ENCODE data around the gene CLECL1. TPM values are rescaled to one million over a fixed set of nuclear protein-coding genes. Genes with fewer than 3 reads are reported as not detected.

CLECL1 gene
- total RNA-seq, 1 experiment from 2014 or later, result not detected

DNA sequence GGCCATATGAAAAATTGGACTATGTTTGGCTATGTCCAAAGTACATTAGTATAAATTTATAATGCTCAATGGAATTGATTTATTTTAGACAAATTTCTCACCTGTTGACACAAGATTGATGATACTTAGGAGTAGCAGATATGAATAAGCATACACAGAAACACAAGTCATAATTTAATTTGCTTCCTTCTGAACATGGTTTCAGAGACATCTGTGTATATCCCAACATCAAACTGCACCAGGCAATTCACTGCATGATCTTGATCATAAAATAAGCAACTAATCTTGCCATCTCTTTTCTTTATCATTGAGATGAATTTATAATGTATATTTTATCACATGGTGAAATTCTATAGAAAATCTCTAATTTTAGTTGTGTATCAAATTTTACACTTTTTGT is 3.8 kb downstream of the CLECL1 start:
- ChIA-PET RAD21 (ENCODE audit: low non-redundant PET in 1 of 2, low total read pairs in 2 of 2, uncharacterized antibody in 2 of 2, unreplicated experiment in 2 of 2) (no interaction called here), CTCF (interaction anchor here (3.0 kb wide), 1 partner anchor 14 kb away, joined by 20 read pairs; no protein-coding TSS in a partner anchor), POLR2A (interaction anchor here (1.0 kb wide), 1 partner anchor 15 kb away, joined by 3 read pairs; no protein-coding TSS in a partner anchor)
- Histone ChIP-seq H3K36me3 (ENCODE audit: control insufficient read depth in 1 of 2, insufficient read depth in 2 of 2, low read length in 2 of 2) (no peaks in the 10 kb centered on the region), H3K27ac (ENCODE audit: low read depth, low read length) (no peak overlapping the region), H3K4me2 (ENCODE audit: low read length) (no peak overlapping the region), H3K9me2 (ENCODE audit: insufficient read depth) (no peaks in the 10 kb centered on the region), H4K20me1 (ENCODE audit: insufficient read depth) (no peaks in the 10 kb centered on the region), H3K4me1 (ENCODE audit: control insufficient read depth in 1 of 2, insufficient read depth in 2 of 2, low read length in 2 of 2) (no peaks in the 10 kb centered on the region), H3K79me2 (ENCODE audit: insufficient read depth, low read length) (no peaks in the 10 kb centered on the region), H3K27me3 (ENCODE audit: insufficient read depth, low read length) (peaks cover 63% of the 10 kb centered on the region), H3K4me3 (replicated peaks in 1 of 2; ENCODE audit: low read depth in 1 of 2, low read length in 2 of 2) (no peak overlapping the region), H3K9ac (ENCODE audit: low read length) (no peak overlapping the region), H2AFZ (ENCODE audit: low read depth, low read length, poor library complexity, severe bottlenecking) (no peak overlapping the region), H3K9me3 (ENCODE audit: control insufficient read depth in 1 of 2, insufficient read depth in 1 of 2, low read depth in 1 of 2, low read length in 2 of 2) (no peaks in the 10 kb centered on the region)
- no TSS peak for BruUV-seq (replicated peaks)
- DNase-seq (ENCODE audit: low read depth, low spot score) (no peak), ATAC-seq (no peak)
- intact Hi-C loops (cut with micrococcal nuclease), result no loop called here
- TF ChIP-seq, protein P1, sequence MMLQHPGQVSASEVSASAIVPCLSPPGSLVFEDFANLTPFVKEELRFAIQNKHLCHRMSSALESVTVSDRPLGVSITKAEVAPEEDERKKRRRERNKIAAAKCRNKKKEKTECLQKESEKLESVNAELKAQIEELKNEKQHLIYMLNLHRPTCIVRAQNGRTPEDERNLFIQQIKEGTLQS (IDR thresholded peaks at IDR 0.05), result no peak
- TF ChIP-seq SP1 (IDR thresholded peaks at IDR 0.05; ENCODE audit: low read depth) (no peak), ZNF274 (IDR thresholded peaks at IDR 0.05; ENCODE audit: low read depth, low read length) (no peak)

DNA sequence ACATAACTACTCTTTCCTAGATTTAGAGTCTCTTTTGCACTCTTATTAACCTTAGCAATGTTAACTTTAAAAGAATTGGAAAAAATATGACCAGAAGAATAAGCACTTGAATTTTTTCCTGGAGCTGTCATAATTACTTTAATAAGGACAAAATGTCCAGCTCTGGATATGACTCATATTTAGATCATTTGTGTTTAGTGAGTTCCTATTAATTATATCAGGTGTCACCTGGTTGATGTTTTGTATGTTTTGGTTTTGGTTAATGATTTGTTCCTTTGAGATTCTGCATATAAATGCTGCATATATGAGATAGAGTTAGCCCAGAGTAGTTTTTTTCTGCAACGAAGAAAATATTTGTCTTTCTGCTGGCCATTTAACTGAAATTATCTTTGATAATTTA is 5.1 kb downstream of the CLECL1 start:
- ChIA-PET RAD21 (ENCODE audit: low non-redundant PET in 1 of 2, low total read pairs in 2 of 2, uncharacterized antibody in 2 of 2, unreplicated experiment in 2 of 2) (no interaction called here), CTCF (no interaction called here), POLR2A (no interaction called here)
- Histone ChIP-seq H3K27me3 (ENCODE audit: insufficient read depth, low read length) (peaks cover 62% of the 10 kb centered on the region), H3K9me3 (ENCODE audit: control insufficient read depth in 1 of 2, insufficient read depth in 1 of 2, low read depth in 1 of 2, low read length in 2 of 2) (no peaks in the 10 kb centered on the region), H4K20me1 (ENCODE audit: insufficient read depth) (no peaks in the 10 kb centered on the region), H3K4me3 (replicated peaks in 1 of 2; ENCODE audit: low read depth in 1 of 2, low read length in 2 of 2) (no peak overlapping the region), H3K9me2 (ENCODE audit: insufficient read depth) (no peaks in the 10 kb centered on the region), H3K9ac (ENCODE audit: low read length) (no peak overlapping the region), H3K4me2 (ENCODE audit: low read length) (no peak overlapping the region), H3K4me1 (ENCODE audit: control insufficient read depth in 1 of 2, insufficient read depth in 2 of 2, low read length in 2 of 2) (no peaks in the 10 kb centered on the region), H3K79me2 (ENCODE audit: insufficient read depth, low read length) (no peaks in the 10 kb centered on the region), H3K36me3 (ENCODE audit: control insufficient read depth in 1 of 2, insufficient read depth in 2 of 2, low read length in 2 of 2) (no peaks in the 10 kb centered on the region), H2AFZ (ENCODE audit: low read depth, low read length, poor library complexity, severe bottlenecking) (no peak overlapping the region), H3K27ac (ENCODE audit: low read depth, low read length) (no peak overlapping the region)
- intact Hi-C loops (cut with micrococcal nuclease), result no loop called here
- TF ChIP-seq SP1 (IDR thresholded peaks at IDR 0.05; ENCODE audit: low read depth) (no peak), RAD21 (IDR thresholded peaks at IDR 0.05; ENCODE audit: low read depth) (no peak)
- TF ChIP-seq, protein P2, sequence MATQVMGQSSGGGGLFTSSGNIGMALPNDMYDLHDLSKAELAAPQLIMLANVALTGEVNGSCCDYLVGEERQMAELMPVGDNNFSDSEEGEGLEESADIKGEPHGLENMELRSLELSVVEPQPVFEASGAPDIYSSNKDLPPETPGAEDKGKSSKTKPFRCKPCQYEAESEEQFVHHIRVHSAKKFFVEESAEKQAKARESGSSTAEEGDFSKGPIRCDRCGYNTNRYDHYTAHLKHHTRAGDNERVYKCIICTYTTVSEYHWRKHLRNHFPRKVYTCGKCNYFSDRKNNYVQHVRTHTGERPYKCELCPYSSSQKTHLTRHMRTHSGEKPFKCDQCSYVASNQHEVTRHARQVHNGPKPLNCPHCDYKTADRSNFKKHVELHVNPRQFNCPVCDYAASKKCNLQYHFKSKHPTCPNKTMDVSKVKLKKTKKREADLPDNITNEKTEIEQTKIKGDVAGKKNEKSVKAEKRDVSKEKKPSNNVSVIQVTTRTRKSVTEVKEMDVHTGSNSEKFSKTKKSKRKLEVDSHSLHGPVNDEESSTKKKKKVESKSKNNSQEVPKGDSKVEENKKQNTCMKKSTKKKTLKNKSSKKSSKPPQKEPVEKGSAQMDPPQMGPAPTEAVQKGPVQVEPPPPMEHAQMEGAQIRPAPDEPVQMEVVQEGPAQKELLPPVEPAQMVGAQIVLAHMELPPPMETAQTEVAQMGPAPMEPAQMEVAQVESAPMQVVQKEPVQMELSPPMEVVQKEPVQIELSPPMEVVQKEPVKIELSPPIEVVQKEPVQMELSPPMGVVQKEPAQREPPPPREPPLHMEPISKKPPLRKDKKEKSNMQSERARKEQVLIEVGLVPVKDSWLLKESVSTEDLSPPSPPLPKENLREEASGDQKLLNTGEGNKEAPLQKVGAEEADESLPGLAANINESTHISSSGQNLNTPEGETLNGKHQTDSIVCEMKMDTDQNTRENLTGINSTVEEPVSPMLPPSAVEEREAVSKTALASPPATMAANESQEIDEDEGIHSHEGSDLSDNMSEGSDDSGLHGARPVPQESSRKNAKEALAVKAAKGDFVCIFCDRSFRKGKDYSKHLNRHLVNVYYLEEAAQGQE (IDR thresholded peaks at IDR 0.05; ENCODE audit: low read depth), result no peak
- TF ChIP-seq, protein P1 (IDR thresholded peaks at IDR 0.05), result no peak
- DNase-seq (ENCODE audit: low read depth, low spot score) (no peak), ATAC-seq (no peak)
- BruUV-seq (replicated peaks), result no TSS peak

All from HCT116 (cell line).